ENCODE results near the gene IFT122.
A peak's percentile ranks its signal among the peaks of the same experiment; 100 is the strongest.

DNA sequence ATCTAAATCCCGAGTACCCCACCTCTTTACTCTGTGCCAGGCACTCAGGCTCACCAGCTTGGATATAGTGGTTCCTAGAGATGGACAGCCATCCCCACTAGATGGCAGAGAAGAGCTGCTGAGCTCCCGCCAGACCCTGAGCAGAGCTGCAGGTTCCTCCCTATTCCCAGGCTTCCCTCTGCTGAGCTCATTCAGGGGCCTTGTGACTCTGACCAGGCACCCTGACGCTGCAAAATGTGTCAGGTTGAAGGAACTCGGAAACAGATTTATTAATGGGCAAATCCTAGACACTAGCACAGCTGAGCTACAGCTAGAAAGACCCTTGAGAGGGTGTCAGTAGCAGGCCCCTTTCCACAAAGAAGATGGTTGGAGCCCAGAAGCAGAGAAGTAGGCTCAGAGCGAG is 50.2 kb downstream of the IFT122 start:
- TF ChIP-seq, protein P1, sequence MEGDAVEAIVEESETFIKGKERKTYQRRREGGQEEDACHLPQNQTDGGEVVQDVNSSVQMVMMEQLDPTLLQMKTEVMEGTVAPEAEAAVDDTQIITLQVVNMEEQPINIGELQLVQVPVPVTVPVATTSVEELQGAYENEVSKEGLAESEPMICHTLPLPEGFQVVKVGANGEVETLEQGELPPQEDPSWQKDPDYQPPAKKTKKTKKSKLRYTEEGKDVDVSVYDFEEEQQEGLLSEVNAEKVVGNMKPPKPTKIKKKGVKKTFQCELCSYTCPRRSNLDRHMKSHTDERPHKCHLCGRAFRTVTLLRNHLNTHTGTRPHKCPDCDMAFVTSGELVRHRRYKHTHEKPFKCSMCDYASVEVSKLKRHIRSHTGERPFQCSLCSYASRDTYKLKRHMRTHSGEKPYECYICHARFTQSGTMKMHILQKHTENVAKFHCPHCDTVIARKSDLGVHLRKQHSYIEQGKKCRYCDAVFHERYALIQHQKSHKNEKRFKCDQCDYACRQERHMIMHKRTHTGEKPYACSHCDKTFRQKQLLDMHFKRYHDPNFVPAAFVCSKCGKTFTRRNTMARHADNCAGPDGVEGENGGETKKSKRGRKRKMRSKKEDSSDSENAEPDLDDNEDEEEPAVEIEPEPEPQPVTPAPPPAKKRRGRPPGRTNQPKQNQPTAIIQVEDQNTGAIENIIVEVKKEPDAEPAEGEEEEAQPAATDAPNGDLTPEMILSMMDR (IDR thresholded peaks at IDR 0.05) = peak in 5 of 7 experiments; percentile 65 to 82 (median 72)
- no peak for TF ChIP-seq EP300 (IDR thresholded peaks at IDR 0.05)
- no peak for TF ChIP-seq POLR2A (IDR thresholded peaks at IDR 0.05)
- peak in 2 of 3 donors; percentile 4 to 66 for TF ChIP-seq POLR2AphosphoS5 (IDR thresholded peaks at IDR 0.05)
